GM13976 (cell line): Measurements from ENCODE around the gene ROR2.

Experiments
- DNase-seq: peaks from one replicate; pipeline ENCODE4 v3.0.0; 2012; ENCODE audit warnings: low spot score
- in situ Hi-C: fragments of 300-500 bp; cut with MboI; formaldehyde crosslinking; loops from one replicate; pipeline ENCODE4 v1.12.0; 2022; ENCODE audit warnings: low sequenced_read_pairs, mixed read lengths, inconsistent platforms; ENCODE audit not compliant: unreplicated experiment
- TF ChIP-seq, protein P1 (sequence below): IDR thresholded peaks from 2 replicates; pipeline ENCODE4 v1.5.1; 2012; ENCODE audit warnings: borderline replicate concordance, mild to moderate bottlenecking; ENCODE audit not compliant: insufficient read depth; ENCODE audit errors: extremely low read depth, missing control alignments, control extremely low read depth

The ROR2 gene

GRCh38 chr9:91949392-91949945 is 559 bp downstream of the ROR2 start:
- DNase-seq: no peak
- in situ Hi-C loops: no loop called here
- TF ChIP-seq, protein P1, sequence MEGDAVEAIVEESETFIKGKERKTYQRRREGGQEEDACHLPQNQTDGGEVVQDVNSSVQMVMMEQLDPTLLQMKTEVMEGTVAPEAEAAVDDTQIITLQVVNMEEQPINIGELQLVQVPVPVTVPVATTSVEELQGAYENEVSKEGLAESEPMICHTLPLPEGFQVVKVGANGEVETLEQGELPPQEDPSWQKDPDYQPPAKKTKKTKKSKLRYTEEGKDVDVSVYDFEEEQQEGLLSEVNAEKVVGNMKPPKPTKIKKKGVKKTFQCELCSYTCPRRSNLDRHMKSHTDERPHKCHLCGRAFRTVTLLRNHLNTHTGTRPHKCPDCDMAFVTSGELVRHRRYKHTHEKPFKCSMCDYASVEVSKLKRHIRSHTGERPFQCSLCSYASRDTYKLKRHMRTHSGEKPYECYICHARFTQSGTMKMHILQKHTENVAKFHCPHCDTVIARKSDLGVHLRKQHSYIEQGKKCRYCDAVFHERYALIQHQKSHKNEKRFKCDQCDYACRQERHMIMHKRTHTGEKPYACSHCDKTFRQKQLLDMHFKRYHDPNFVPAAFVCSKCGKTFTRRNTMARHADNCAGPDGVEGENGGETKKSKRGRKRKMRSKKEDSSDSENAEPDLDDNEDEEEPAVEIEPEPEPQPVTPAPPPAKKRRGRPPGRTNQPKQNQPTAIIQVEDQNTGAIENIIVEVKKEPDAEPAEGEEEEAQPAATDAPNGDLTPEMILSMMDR: no peak

DNA sequence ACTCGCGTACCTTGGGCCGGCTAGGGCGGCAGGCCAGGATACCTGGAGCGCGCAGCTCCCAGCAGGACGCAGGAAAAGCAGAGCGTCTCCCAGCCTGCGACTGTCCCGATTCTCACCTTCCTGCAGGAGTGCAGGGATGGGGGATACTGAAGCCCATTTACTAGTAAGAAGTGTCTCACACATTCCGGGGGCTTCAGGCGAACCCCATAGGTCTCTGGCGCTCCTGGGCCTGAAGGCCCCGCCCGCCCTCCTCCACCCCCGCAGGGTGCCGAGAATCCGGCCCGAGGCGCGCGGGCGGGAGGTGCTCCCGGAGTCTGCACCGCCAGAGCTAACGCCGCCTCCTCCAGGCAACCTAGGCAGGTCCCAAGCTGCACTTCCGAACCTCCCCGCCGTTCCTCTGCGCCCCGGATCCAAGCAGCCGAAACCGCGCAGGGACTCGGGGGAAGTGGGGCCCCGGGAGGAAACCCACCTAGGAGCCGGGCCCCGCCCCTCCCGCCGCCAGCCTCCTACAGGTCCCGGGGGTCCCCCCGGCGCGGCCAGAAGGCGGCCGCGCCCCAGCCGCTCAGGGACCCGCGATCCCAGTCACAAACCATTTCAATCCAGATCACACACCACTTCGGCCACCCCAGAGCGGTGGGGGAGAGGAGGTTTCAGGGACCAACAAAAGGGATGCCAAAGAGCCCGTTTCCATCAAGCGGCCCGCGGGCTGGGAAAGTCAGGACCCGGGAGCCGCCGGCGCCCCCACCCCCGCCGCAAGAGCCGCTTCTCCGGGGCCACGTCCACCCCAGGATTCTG is 1.2 kb downstream of the ROR2 start:
- in situ Hi-C loops: no loop called here
- TF ChIP-seq, protein P1: no peak
- peak; percentile 64 for DNase-seq

DNA sequence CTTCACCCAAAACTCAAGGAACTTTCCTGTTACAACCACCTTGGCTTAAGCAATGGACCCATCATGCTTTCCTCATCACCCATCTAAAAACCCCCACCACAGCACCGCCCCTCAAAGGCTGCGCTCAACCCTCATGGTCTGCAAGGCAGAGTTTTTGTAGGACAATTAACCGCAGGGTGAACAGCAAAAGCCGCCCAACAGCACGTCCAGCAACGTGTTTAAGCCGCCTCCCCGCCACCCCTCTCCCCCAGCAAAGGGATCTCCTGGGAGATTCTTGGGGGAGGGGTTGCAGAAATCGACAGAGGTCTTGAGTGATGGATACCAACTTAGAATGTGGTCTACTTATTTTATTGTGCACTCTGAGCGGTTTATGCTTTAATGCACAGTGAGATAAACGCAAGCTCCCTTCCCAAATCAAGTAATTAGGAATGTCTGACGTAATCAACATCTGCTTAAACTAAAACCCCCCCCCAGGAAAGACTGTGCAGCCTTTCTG is 1.9 kb downstream of the ROR2 start:
- no peak for DNase-seq

GRCh38 chr9:91946653-91947488 is 3.2 kb downstream of the ROR2 start:
- in situ Hi-C loops: no loop called here
- no peak for DNase-seq
- TF ChIP-seq, protein P1: no peak

More for the DNA sequence above, 1.9 kb downstream of the ROR2 start:
- in situ Hi-C loops: no loop called here
- TF ChIP-seq, protein P1: no peak

DNA sequence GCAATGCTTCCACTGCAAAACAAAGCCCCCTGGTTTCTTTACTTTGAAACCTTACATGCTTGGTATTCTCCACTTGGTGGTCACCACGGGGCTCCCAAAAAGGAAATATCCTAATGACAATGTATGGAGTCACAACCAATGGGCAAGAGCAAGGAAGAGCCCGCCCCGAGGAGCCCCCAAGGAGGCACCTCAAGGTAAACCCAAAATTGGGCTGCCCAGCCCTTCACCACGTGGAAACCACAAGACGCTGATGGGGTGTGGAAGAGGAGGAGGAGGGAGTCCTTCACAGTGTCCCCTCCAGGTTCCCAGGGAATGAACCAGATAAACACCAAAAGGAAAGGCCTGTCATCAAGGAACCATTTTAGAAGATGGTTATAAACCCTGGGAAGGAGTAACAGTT is 3.8 kb downstream of the ROR2 start:
- in situ Hi-C loops: no loop called here
- no peak for DNase-seq
- TF ChIP-seq, protein P1: no peak

DNA sequence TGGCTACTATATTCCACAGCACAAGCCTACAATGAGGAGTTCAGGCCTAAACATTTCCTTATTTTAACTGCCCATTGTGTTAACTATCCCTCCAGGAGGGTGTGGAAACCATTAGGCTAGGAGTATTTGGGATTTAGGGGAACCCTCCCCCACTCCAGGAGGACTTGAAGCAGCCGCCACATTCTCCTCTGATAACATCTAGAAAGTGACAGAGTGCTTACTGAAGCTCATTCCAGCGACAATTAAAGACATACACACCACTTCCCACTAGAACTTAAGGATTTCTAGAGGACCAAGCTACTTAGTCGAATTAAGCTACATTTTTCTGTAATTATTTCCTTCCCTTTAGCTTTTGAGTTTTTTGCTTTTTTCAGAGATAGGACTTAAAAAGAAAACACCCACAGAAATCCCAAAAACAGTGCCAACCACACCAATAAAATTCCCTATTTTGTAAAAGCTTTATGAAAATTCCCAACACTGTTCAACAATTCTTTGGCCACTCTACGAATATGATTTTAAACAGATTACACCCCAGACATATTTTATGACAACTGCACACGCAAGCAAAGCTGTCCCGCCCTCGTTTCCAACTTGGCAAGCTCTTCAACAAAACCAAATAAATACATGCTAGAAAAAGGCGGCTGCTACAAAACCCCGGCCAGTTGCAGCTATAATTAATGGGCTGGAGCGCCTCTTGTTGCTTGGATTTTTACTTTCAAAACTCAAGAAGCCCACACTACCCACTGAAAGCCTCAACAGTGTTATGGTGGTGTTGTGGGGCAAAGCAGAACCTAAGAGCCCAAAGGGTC is 4.5 kb downstream of the ROR2 start:
- TF ChIP-seq, protein P1: no peak
- no peak for DNase-seq
- in situ Hi-C loops: no loop called here
